ENCODE results near the gene TMC3.
"Not testable (repeated sequence)": the region's sequence is repeated elsewhere in the genome, so short reads cannot be mapped to it uniquely, and the experiment has no call there.

TMC3 gene

GRCh38 chr15:81384891-81385720 is 11.1 kb upstream of the TMC3 start:
- DNase-seq: no peak

GRCh38 chr15:81381720-81382119 is 7.7 kb upstream of the TMC3 start:
- DNase-seq: no peak

DNA sequence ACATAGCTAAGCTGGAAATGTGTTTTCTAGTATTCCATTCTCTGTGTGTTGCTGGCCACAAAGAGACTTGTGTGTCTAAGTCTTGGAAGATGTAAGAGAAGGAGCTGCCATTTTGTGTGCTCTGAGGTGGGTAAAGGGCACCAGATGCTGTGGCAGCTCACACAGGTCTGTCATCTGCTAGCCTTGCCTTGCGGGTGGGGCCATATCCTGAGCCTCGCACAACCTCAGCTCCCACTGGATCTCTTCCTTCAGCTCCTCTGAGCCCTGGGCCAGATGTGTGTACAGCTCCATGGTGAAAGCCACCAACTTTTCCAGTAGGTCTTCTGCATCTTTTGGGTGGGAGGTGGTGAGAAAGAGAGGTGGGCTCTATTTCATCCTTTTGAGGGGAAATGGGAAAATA is 6.7 kb upstream of the TMC3 start:
- no peak for DNase-seq

DNA sequence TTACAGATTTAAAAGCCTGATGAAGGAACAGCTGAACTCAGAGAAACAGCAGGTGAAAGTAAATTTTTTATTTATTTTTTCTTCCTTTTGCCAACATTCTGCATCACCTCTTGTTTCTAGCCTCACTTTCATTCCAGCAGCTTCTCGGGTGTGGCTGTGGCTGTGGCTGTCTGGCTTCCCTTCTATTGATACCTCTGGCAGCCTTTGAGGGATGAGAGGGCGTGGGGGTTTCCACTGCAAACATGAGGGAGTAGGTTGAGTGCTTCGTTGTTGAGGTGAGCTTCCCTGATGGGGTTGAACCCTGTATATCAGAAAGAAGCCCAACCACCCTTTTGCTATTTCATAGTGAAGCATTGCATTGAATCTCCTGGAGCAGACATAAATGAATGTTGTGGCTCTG is 6.2 kb upstream of the TMC3 start:
- no peak for DNase-seq

DNA sequence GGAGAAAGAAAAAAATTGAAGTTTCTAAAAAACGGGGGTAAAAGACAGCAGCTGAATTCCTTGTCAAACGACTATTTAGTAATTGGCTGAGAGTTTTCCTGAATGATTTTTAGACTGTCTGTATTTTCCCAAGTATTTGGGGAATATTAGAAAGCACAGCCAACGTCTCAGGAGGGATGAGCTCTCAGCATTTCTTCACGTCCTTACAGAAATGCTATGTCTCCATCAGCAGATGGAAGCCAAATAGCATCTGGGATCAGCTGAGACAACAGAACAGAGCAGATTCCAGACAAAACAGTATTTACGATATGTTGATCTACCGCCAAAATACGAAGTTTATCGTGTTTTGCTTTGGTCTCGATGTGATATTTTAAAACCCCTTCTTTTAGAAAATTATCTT is 5.3 kb upstream of the TMC3 start:
- DNase-seq: no peak

GRCh38 chr15:81378443-81378842 is 4.4 kb upstream of the TMC3 start:
- DNase-seq: no peak

GRCh38 chr15:81377871-81378270 is 3.9 kb upstream of the TMC3 start:
- DNase-seq: no peak

- DNase-seq: no peak
These were observed 2.2 kb upstream of the TMC3 start for GRCh38 chr15:81376231-81376630.

DNA sequence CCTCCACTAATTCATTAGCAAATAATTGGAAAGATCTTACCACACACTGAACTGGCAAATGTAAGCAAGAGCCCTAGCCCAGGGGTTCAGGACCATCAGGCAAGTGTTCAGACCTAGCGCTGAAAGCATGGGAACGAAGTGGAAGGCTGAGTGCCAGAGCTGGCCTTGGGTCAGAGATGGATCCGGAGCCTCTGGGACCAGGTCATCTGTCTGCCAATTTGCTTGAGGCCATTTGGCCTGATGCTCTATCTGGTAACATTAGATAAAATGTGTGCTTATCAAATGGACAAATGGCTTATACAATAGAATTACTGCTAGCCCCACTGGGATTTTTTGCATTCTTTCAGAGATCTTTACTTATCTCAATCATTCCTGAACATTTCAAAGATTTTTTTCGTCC is 1.4 kb upstream of the TMC3 start:
- DNase-seq: no peak

DNA sequence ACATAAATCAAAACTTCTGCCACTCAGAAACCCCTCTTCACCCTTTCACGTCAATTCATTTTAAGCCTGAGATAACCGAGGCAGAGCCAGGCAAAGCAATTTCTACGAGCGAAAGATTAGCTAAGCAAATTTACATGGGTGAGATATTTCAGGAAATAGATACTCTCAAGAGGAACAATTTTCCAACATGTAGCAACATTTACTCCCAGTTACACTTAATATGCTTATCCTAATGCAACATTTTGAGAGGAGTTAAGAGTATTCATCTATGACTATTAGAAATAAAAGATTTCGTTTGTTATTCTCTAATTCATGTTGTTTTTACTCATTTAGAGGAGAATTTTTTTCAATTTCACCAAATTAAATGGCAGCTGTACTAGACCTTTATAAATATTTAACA is 837 bp downstream of the TMC3 start:
- no peak for DNase-seq

DNA sequence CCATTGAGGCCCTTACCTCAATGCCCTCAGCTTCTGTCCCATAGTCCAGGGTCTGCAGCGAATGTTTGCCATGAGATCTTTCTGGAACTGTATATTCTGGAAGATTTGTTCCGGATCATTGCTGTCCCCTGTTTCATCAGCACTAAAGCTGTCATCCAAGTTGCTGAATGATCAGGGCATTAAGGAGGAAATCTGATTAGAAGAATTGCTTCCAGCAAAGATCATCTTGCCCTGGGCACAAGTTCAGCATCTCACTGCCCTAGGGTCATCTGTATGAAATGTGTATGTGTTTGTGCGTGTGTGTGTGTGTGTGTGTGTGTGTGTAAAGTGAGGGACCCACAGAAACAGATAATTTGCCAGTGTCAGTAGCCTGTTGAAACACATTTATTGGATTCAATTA is 1.4 kb downstream of the TMC3 start:
- no peak for DNase-seq

DNA sequence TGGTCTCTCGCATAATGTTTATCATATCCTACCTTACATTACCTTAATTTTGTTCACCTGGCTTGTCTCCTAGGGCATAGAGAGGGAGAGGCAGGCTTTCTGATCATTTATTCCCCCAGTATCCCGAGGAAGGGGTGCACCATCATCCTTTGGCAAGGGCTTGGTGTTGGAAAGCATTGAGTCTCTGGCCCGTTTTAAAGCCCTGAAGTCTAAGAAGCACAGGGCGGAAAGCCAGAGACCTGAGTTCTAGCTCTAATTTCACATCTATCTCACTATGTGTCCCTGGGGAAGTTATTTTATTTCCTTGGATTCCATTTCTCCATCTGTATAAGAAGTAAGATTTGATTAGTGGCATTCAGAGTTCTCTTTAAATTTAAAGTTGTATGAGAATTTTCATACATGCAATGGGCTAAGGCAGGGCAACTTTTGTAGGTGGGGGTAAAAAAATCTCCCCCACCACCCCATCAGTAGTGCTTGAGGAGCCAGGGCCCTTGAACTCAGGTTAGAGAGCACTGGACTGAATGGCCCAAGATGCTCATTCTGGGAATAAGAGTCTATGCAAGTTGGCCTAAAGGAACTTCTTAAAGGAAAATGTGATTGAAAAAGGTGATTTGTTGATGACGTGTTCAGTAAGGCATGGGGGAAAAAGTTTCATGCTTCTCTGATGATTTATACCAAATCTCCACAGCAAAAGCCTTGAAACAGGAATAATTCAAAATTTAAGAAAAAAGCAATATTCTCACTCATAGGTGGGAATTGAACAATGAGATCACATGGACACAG is 10.1 kb downstream of the TMC3 start:
- DNase-seq: no peak

- no peak for DNase-seq
These were observed 10.7 kb downstream of the TMC3 start for GRCh38 chr15:81363276-81363675.

GRCh38 chr15:81362790-81363189 is 11.2 kb downstream of the TMC3 start:
- no peak for DNase-seq

GRCh38 chr15:81361891-81362290 is 12.1 kb downstream of the TMC3 start:
- no peak for DNase-seq

DNA sequence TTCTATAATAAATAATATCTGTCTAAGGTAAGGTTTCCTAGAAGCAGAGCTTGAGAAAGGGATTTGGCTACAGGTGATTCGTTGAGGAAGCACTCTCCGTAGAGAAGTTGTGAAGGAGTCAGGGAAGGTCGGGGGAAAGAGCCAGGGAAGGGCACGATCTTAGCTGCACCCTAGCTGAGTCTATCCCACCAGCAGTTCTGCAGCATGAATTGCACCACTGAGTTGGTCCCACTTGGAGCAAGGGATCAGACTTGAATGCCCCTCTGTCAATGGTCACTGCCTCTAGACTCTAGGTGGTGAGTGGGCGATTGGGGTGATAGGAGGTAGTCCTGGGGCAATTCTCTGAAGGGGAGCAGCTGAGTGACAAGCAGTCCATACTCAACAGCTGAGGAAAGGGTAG is 13.5 kb downstream of the TMC3 start:
- DNase-seq: no peak

- no peak for DNase-seq
These were observed 15.8 kb downstream of the TMC3 start for GRCh38 chr15:81358248-81358647.

DNA sequence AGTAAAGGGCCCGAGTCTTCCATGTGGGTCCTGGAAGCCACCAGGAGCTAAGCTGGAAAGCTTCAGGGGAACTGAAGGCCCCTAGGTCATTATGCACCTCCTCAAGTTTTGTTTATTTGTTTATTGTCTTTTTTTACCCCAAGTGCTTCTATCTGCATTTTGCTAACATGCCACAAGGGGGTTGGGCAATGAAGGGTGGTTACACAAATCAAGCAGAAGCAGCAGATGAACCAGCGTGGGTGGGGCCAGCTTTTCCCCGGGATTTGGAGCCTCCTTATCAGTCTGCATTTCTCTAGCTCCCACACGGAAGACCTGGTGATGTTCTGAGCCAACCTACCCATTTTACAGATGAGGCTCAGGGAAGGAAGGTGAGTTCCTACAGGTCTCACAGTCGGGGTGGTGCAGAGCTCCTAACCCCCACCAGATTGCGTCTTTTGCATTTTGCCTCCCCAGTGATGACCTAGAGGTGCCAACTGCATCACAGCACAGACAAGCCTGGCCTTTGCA is 16.8 kb downstream of the TMC3 start:
- no peak for DNase-seq

DNA sequence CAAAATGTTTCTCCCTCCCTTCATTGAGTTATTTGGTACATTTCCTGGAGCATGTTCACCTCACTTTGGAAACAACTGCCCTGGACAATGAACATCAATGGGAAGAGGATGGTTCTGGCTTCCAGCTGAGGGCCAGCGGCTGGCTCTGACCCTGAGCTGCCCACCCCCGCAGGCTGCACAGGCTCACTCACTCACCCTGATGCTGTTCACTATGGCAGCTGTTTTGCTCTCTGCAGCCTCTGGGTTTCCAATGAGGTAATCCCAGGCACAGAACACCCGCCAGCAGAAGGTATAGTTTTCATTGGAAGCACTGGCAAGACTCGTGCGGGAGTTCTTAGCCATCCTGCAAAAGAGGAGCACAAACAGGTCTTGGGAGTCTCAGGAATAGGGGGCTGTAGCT is 17.8 kb downstream of the TMC3 start:
- DNase-seq: no peak

DNA sequence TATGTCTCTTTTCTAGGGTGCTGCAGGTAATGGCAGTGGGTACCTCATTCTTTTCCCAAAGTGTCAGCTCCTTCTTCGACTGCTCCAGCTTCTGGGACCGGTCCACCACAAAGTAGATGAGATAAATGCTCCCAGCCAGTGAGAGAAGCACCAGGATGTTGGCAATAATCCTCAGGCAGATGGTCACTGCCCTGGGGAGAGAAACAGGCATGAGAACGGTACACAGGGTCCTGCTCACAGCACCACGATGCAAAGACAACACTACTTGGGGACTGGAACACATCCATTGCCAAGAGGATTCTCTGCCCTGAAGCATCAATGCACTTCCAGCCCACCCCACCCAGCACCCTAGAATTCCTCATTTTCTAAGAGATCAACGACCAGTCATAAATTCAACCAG is 22.4 kb downstream of the TMC3 start:
- no peak for DNase-seq

DNA sequence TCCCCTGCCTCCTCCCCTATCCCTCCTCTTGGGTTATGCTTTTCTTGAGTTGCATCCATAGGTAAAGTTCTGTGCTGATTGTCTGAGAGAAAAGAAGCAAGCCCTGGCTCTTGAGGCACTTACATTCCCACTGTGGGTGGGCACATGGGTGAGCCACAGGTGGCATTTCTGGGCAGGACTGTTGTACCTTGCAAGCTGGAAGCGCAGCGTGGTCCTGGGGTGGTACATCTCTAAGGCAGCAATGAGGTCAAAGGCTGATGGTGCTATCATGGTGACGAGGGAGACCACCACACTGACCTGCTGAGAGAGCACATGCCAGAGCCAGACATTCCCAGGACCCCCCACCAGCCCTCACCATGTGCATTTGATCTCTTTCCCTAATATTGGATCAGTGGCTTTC is 24.7 kb downstream of the TMC3 start:
- DNase-seq: no peak

DNA sequence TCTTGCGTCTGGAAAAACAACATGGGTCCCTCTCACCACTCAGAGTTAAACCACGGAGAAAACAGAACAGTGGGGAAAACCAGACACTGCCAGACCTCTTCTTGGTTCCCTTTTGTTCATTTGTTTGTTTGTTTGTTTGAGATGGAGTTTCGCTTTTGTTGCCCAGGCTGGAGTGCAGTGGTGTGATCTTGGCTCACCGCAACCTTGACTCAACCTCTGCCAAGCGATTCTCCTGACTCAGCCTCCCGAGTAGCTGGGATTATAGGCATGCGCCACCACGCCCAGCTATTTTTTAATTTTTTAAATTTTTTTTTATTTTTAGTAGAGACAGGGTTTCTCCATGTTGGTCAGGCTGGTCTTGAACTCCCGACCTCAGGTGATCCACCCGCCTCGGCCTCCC is 25.3 kb downstream of the TMC3 start:
- DNase-seq: not testable (repeated sequence)

GRCh38 chr15:81347910-81348309 is 26.1 kb downstream of the TMC3 start:
- no peak for DNase-seq

DNA sequence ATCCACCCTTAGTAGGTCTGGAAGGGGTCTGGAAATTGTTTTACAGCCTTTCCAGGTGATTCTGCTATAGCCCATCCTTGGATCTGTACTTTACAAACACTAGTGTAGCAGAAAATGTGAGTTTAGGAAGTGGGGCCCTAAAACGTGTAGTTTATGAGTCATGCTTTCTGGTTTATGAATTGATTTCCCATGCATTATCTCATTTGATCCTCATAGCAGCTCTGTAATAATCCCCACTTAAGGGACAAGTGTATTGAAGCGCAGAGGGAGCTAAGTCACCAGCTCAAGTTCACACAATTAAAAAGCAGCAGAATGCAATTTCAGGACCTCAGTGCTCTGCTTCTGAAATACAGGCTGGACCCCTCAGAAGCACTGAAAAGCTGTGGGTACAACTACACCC is 27.4 kb downstream of the TMC3 start:
- DNase-seq: no peak
